AG09319 (cell line): ENCODE data around the gene DGAT2L6.

Experiments used
- DNase-seq: peaks from one replicate; pipeline ENCODE4 v3.0.0-alpha.2; 2010; ENCODE audit warnings: low read depth; ENCODE audit errors: extremely low read depth
- TF ChIP-seq, protein P1 (sequence below): IDR thresholded peaks from 2 replicates; pipeline ENCODE4 v1.5.1; 2011; ENCODE audit warnings: low read depth, mild to moderate bottlenecking, inconsistent platforms, low read length, moderate library complexity

The DGAT2L6 gene

DNA sequence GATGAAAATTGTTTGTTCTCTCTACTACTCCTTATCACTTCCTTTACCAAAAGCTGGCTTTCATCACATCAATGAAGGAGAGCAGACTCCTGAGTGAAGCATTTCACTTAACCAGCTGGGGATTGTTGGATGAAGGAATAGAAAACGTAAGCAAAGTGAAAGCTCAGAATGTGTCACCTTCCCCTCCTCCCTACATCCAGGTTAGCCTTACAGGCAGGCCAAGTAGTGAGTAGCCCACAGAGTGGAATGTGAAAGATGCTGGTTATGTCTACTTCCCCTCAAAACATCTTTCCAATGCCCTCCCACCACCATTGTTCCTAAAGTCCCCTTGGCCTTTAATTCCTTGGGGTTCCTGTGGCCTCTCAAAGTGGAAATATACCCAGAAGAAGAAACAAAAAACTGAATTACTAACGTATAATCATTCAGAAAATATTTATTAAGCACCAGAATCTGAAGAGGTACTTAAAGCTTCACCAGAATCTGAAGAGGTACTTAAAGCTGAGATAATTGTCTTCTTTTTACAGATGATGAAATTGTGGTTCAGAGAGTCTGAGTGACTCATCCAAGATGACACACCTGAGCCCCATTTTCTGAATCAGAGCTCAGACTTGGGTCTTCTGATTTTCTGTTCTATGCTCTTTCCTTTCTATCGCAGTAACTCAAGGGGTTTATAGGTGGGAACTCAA lies 76.2 kb downstream of the DGAT2L6 start:
- TF ChIP-seq, protein P1, sequence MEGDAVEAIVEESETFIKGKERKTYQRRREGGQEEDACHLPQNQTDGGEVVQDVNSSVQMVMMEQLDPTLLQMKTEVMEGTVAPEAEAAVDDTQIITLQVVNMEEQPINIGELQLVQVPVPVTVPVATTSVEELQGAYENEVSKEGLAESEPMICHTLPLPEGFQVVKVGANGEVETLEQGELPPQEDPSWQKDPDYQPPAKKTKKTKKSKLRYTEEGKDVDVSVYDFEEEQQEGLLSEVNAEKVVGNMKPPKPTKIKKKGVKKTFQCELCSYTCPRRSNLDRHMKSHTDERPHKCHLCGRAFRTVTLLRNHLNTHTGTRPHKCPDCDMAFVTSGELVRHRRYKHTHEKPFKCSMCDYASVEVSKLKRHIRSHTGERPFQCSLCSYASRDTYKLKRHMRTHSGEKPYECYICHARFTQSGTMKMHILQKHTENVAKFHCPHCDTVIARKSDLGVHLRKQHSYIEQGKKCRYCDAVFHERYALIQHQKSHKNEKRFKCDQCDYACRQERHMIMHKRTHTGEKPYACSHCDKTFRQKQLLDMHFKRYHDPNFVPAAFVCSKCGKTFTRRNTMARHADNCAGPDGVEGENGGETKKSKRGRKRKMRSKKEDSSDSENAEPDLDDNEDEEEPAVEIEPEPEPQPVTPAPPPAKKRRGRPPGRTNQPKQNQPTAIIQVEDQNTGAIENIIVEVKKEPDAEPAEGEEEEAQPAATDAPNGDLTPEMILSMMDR = no peak
- DNase-seq = no peak

DNA sequence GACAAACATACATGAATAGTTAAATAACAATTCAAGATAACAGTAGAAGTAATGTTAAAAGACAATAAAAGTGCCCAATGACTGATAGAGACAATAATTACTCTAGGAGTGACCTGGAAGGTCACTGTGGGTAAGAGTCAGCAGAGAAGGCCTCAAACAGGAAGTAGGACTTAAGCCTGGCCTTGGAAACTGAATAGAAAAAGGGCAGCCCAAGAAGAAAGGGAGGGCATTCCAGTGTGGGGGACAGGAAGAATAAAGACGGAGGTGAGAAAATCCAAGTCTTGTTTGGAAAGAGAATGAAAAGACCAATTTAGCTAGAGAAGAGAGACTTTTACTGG lies 76.7 kb downstream of the DGAT2L6 start:
- DNase-seq = no peak
- TF ChIP-seq, protein P1 = no peak

DNA sequence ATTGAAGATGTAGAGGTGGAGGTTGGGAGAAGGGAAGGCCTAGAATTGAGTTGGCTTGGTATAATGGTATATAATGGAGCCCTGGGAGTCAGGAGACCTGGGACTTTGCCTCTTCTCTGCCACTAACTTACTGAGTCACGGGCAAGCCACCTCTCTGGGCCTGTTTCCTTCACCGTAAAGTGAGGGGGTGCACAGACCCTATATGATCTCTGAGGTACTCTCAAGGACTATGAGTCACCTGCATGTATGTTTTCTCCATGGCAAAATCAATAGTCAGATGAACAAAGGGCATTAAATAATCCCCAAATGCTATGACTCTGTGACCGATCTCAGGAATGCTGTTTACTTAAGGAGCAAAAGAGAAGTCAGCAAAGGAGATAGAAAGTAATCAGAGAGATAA lies 77.6 kb downstream of the DGAT2L6 start:
- DNase-seq = no peak
- TF ChIP-seq, protein P1 = no peak
